ENCODE measurements around the gene ADD2.
"Not testable (repeated sequence)": the region's sequence is repeated elsewhere in the genome, so short reads cannot be mapped to it uniquely, and the experiment has no call there.

The ADD2 gene

GRCh38 chr2:70630761-70631160 lies 137.2 kb downstream of the ADD2 start:
- no peak for DNase-seq

GRCh38 chr2:70627211-70627898 lies 140.6 kb downstream of the ADD2 start:
- no peak for DNase-seq

- DNase-seq = no peak
Observed at GRCh38 chr2:70626254-70626990, 141.6 kb downstream of the ADD2 start.

- DNase-seq = not testable (repeated sequence)
Observed at GRCh38 chr2:70621536-70621935, 146.5 kb downstream of the ADD2 start.

DNA sequence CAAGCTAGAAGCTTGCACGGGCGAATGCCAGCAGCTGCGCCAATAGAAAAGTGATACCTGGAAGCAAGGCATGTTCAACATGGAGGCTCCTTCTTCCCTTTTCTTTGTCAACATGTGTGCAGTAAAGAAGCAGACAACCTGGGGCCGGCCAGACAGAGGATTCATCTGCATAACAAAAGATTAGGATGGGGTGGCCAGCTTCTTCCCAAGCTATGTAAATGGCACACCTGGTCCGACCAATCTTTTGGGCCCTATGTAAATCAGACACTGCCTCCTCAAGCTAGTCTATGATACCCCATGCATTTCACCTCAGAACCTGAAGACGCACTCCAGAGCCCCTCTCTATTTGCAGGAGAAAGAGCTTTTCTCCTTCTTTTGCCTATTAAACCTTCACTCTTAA lies 148.0 kb downstream of the ADD2 start:
- DNase-seq = no peak

DNA sequence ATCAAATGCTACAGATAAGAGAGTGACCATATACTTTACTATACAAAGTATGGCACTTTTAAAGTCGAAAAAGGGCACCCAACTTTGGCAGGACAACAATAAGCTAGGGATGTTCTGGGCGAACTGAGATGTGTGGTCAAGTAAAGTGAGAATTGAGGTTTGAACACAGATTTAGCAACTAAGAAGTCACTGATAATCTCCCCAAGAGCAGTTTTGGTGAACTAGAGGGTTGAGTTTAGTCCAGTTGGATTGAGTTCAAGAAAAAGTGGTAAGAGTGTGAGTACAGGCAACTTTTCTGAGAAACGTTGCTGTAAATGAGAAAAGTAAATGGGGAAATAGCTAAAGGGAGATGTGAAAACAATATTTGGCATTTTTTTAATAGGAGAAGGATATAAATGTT lies 148.8 kb downstream of the ADD2 start:
- DNase-seq = no peak

GRCh38 chr2:70616168-70616694 lies 151.8 kb downstream of the ADD2 start:
- DNase-seq = no peak

DNA sequence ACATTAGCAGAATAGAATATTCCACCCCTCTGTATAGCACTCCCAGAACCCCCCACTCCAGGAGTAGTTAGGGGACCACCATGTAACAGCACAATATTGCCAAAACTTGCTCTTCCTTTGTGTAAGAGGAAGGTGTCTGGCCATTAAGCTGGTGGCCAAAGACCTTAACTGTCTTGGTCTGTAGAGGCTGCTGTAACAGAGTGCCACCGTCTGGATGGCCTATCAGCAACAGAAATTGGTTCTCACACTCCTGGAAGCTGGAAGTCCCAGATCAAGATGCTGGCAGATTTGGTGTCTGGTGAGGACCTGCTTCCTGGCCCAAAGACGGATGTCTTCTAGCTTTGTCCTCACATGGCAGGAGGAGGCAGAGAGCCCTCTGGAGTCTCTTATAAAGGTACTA lies 152.8 kb downstream of the ADD2 start:
- no peak for DNase-seq

- no peak for DNase-seq
Observed at GRCh38 chr2:70613521-70613920, 154.5 kb downstream of the ADD2 start.

DNA sequence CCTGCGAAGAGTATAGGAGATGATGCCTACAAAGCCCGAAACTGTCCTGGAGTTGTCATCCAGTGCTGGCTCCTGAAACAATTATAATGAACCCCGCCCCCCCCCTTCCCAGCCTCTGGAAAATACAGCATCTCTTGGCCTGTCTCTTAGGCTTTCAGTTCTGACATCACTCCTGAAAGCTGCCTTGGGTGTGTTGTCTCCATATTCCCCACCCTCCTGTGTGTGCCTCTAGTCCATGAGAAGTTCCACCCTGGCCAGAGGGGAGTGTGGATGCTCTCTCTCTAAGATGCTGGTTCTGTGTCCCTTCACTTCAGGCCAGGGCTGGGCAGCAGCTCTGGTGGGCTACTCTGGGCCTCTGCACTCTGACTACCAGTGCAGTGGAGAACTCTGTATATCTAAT lies 155.4 kb downstream of the ADD2 start:
- no peak for DNase-seq

DNA sequence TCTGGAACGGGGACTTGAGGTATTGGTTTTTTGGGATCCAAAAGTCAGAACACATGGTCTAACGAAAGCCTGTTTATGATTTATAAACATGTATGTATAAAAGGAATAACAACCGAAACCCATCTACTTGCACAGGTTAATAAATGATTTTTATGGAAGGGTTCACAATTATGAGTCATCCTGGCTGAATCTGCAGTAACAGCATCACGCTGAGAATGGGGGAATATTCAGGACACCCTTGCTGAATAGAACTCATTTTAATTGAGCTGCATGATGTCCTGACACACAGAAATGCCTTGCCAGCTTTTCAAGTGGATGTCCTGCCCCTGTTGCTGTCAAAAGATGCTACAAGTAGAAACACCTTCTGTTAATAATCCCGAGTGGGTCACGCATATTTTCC lies 159.6 kb downstream of the ADD2 start:
- no peak for DNase-seq

DNA sequence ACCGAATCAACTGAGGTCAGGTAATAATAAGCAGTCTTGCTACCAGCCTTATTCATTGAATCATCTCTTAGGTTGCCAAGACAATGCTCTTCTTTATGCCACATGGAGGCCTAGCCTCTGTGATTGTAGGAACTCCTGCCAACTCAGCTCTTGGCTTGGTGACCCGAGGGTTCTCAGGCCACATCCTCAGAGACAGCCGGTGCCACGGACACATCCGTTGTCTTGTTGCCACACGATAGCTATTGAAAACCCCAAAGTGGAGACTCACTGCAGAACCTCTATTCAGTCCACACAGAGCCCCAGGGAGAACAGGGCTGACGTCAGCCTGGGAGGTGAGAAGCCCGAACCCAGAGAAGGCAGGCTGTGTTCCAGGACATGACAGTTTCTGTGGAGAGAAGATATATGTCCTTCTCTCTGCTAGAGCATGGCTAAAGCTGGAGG lies 160.9 kb downstream of the ADD2 start:
- no peak for DNase-seq
